CMK (cell line): Measurements from ENCODE around the gene SIM1.

ENCODE experiments used
- DNase-seq: peaks from one replicate; pipeline ENCODE4 v3.0.0-alpha.2; 2010; ENCODE audit warnings: low read depth

The SIM1 gene

DNA sequence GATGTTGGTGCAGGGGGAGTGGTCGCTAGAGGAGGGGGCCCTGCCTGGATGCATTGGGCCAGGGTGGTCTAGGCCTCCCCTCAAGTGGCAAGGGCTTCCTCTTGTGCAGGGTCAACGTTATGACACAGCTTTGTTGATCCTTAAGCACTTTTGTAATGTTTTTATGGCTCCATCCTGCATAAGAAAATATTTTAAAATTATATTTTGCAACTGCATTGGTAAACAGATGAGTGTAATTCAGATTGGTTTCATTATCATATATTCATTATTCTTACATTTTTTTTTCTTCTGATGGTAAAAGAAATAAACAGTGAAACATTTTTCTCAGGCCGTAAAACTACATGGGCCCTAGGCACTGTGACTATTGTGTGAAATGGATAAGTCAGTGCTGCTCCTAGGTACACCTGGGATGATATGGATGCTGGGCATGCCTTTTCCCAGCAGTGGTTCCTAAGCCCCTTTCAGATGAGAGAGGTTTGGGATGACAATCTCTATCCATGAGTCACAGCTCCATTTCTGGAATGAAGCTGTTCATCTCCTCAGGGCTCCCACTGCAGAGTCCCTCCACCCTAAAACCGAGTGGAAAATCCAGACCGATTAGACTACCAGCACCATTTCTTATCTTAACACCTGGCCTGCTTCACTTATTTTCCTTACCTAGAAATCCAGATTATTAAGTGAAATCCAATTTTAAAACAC is 5.8 kb upstream of the SIM1 start:
- DNase-seq, result no peak

DNA sequence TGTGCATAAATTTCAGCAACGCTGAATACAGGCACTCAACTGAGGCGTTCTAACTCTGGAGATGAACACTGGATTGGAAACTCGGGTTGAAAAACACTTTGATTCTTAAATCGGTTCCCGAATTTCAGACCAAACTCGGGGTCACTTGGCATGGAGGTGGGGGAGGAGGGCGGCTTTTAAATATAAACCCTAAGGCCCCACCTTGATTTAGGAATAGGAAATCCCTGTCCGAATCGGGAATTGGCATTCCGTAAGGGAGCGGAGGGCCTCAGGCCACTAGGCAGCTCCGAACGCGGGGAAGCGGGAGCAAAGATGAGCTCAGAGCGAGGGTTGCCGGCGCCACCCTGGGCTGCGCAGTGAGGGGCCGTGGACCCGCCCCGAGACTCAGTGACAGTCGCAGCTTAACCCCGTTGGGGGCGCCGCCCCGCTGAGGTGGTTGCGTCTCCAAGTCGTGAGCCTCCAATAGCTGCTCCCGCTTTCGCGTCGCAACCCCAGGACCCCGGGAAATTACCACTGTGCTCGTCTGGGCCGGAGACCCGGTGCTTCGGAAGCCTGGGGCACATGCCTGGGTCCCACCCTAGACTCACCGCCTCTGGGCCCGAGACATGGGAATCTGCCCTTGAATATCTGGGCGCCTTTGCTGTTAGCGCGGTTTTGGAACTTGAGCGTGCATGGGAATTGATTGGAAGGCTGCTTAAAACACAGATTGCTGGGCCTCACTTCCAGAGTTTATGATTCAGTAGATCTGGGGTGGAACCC is 4.6 kb upstream of the SIM1 start:
- DNase-seq, result no peak

DNA sequence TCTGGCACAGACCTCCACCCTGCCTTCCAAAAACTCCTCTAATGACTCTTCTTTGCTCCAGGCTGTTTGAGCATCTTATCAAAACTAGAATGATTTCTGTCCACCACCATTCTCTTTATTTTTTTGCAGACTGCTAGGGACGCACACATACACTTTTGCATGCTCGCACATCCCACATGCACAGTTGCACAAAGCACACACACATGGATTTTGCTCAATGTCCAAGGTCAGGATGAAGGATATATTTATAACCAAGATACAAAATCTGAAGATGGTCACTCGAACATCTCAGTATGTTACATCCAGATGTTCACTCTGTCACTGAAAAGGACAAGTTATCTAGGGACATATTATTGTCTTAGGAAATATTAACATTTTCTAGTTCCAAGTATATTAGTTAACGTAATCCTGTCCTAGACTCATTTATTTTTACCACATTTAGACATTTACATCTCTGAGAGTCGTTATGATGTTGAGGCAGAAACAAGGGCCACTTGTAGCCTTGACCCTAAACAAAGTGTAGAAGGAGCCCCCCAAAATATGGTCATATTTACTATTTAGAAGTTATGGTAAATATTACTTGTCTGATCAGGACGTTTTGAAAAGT is 3.4 kb upstream of the SIM1 start:
- no peak for DNase-seq

DNA sequence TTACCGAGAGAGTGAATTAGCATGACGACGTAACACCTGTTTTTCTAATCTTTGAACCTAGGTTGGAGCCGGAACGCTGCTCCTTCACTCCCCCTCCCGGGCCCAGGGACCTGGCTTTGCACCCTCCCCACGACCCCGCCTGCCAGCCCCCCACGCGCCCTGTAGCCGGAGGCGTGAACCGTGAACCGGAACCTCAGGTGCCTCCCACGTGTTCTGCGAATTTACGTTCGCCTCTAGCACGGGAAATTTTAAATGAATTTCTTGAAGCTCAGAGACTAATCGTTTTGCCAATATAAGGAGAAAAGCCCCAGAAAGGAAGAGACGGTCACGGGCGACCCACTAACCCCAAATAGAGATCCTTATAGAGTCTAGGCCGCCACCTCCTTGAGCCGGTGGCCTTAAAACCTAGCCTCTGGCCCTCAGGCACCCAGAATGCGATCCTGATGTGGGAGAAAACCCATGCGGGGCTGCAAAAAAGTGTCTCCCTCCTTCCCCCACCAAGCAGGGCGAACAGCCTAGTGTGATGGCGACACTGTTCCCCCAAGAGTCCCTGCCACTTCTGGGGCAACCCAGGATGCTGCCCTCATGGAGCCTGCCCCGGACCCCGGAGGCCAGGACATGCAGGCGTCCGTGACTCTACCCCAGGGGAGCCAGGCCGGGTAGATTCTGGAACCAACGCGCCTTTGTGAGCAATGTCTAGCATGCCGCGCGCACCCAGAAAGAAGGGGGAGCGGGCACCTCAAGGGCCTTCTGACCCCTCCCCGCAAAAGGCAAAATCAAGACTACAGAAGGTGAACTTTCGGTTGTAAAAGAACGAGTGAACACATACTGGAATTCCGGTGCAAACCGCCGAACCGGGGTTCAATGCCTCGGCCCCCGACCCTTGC is 2.7 kb upstream of the SIM1 start:
- no peak for DNase-seq

DNA sequence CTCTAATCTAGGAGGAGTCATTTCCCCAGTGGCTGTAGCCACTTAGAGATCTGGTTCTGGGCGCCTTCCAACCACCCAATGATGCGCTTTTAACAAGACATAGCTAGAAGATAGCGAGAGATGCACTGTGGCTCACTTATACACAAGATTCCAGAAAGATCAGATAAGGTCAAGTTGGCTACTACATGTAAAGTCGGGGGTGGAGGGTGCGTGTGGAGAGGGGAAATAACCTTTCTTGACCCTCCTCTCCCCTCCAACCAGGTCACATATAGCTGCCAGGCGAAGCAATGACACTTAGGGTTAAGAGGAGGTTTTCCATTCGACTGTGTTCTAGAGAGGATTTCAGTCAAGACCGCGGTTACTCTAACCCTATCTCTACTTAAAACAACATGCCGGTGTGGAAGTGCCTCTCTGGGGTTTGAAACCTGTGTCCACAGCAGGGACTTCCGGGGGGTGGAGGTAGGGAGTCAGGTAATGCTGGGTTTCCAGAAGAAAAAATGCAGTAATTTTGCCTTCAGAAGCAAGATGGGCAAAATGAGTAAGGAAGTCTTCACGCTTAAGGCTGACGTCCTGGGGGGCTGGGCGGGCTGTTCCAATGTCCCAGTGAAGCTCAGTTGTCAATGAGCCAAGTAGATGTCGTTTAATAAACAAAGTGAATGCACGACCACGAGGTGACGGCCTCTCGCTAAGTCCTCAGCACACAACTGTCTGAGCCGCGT is 1.8 kb upstream of the SIM1 start:
- DNase-seq, result no peak

DNA sequence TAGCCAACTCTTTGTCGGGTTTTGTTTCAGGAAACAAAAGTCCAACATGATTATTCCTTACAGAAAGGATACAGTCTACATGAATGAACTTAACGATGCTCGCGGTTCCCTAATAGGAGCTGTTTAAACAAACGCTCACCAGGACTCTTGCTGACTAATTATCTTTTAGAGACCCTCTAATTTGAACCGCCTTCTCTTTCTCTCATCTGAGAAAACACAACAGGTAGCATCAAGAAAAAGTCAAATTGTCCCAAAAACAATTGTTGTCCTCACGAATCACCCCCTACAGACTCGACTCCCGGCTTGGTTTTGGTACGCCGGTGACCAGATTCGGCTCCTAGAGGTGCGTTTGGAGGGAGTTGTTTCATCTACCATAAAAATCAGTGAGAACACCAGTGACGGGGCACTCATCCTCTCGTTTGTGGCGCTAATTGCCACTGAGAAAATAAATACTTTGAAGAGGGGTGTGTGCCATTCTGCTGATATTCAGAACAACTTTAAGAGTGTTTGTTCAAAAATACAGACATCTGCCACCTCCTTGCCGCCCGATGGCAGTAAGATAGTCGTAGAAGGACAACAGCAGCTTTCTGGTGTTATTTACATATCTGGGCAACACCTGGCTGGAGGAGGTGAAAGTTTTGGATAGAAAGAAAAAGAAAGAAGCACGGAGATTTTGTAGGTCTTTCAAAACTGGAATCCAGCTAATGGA is 1.1 kb upstream of the SIM1 start:
- DNase-seq, result no peak

DNA sequence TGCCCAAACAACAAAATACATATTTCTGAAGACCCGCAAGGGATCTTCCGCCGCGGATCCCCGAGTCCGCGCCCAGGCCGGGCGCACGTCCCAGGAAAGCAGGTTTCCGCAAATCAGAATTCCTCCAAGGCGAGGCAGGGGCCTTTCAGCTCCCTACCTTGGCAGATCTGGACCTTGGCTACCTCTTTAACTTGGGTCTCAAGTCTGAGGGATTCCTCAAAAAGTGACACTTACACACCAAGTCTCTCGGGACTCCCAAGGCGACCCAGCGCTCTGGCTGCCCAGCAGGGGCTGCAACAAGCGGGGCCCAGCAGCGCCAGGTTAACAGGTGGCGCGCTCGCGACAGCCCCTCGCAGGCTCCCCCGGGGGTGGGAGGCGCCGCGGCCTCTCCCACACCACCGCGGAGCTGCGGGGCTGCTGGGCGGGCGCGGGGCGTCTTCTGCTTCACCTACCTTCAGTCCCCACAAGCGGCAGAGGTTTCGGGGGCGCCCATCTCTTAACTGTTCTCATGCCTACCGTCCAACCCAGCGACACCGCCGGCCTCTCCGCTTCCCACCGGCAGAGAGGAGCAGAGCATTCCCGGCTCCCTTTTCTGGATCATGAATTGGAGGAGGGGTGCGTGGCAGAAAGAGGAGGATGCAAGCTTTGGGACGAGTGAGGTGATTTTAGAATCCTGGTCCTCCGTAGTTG is 414 bp downstream of the SIM1 start:
- DNase-seq, result no peak

DNA sequence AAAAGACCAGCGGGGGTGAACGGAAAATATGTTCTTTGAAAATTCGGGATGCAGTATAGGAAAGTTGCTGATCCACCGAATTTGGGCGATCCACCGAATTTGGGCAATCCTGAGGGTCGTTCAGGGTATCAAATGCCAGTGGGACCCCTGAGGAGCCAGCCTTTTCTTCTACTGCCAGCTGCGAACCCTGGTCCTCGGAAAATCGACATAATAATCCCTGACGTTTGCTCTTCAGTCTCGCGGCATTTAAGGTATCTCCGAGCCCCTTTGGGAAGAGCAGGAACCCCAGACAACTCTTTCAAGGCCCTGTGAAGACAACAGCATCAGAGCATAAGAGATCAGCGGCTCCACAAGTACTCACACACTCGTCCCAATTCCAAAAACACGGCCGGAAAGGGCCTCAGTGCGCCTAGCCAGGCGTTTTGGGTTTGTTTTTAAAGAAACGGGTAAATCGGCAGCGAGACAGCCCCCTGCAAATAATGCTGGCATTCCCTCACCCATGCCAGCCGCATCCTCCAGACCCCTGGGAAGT is 1.0 kb downstream of the SIM1 start:
- DNase-seq, result no peak

DNA sequence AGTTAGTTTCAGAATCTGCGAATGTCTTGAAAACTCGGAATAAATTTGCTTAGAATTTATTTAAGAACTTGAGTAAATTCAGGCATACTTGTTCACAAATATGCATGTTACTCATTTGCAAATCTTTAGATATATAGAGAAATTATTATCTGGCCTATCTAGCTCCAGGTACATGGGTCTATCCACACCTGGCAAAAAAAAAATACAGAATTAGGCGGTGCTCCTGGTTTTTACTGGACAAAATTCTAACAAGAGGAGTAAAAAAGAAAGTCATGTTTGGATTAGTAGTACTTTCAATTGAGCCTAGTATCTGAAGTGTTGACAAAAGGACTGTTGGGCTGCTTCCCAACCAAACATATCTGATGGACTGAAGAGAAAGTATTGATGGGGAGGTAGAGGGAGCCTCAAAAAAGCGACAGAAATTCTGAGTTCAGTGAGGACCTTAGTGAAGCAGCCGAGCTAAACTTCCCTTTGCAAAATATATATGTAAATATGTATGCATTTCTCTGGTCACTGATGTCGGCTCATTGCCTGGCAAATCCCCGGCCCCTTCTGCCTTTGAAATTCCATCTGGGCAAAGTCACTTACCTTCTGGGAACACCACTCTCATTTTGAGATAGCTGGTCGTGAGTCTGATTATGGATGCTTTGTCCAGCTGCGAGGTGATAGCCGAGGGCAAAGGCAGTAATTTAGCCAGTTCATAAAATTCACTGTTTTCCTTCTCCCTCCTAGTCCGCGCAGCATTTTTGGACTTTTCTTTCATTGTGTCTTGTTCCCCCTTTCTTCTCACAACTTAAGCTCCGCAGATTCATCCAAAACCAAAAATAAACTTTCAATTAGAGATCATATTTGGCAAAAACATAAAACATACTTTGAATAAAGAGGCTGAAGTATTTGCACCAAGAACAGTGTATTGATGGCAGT is 1.8 kb downstream of the SIM1 start:
- no peak for DNase-seq

DNA sequence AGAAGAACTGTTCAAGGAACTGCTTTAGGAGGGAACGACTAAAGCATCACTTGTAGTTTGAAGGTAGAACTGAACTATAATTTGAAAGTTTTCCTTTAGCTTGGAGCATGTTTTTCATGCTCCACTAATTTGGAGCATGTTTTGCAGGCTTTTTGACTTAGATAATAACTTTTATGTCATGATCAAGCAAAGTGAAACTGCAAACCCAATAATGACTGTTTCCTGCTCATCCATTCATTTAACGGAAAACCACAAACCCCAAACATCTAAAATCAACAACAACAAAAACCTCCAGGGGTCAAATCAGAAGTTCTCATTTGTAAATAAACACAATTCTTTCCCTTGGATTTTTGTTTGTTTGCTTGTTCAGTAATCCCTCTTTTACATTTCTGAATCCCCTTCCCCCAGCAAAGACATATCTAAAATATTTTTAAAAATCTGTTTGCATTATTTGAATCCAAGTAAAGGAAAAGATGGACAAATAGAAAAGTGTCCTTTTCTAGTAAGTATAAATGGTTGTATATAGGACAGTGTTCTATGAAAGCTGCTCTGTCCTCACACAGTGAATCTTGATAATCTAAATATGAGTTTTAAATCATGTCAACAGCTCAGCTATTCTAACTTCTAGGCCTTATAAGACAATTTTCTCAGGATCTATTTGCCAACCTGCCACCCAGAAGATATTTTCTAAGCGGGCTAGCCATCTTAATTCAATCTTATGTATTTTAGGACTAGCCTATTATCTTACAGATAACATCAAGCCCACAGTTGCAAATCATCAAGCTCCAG is 2.6 kb downstream of the SIM1 start:
- no peak for DNase-seq

DNA sequence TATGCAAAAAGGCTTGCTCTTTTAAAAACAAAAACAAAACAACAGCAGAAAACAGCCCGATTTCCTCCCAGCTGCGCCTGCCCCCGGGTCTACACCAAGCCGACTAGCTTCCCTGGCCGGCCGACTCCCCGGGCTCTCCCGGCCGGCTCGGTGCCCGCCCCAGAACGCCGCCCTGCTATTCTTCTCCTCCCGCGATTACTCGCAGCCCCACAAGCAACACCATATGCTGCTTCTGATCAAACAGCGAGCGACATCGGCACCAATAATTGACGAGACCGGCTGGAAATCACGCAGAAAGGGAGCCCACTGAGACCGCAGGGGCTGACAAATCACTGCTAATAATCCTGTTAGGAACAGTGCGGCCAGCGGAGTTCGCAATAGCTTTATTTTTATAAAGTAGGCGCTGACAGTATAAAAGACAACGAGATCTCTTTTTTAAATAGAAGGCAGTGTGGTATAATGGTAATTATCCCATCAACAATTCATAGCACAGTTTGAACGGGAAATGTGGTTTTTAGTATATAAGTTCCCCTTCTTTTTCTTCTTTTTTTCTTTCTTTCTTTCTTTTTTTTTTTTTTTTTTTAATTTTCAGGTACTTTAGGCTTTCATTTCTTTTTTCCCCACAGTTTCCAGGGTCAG is 3.3 kb downstream of the SIM1 start:
- no peak for DNase-seq

DNA sequence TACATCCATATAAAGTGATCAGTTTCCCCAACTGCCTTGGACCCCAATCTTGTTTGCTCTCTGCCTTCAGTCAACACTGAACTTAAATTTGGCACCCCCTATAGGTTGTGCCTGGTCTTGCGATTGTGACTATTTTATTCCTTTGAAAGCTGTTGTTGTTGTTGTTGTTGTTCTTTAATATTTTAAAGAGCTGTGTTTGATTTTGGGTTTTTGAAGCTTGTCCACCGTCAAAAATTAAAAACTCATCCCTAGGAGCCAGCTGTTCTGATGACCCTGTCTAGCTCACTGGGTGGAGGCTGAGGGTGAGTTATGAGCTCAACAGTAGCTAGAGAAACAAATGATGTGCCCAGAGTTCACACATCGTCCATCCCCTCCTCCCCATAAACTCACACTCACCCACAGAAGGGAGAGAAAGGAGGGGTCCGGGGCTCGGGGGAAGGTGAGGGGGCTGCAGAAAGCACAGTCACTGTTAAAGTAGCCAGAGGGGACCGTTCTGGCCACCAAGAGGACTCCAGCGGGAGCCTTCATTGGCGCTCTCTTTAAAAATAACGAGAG is 4.0 kb downstream of the SIM1 start:
- DNase-seq, result no peak

DNA sequence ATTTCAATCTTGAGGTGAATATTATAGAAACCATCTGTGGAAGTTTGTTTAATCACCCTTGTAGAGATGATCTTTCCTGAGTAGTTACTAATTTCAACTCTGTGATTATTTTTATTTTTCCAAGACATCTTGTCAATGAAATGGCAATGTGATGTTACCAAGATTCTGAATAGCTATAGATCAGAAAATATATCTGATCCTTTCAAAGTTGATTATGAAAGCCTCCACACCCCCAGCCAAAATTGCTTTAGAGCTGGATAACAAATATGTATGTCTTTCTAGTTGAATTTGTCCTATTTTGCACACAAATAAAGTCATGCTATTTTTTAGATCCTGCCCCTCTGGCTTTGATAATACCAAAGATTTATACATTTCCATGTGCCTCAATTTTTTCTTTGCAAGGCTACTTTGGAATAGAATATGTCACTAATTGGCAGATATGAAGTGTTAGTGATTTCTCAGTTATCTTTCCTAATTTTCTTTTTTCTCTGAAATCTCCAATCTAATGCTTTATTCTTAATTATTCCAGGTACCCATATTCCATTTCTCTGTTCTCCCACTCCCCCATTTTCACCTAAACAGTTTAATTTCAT is 5.0 kb downstream of the SIM1 start:
- DNase-seq, result no peak

DNA sequence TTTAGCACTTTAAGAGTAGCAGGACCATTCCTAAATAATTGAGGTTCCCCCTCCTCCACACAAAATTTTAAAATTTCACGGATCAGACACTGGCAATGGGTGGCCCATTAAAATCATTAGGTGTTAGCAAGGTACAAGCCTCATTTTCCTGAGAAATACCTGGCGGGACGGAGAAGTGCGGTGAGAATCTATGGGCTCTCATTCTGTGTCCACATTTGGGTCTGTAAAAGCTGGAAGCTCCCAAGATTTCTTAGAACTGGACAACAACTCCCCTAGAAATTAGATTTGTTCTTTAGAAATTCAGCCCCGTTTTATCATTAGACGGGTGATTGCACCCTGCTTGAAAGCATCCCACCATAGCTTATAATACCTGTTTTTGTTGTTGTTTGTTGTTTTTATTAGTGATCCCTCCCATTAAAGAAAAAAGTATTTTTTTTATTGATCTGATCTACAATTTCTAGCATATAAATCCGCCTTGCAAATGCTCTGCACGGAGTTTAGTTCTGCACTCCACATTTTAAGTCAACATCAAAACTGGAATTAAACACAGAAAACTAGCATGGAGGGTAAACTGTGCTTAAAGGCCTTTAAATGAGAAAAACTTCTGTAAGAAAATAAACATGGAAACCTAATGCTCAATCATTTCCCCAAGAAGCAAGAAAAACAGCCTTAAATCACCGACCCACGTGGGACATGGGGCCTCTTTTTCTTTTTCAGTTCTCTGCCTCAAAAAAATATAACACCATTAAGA is 5.7 kb downstream of the SIM1 start:
- no peak for DNase-seq

DNA sequence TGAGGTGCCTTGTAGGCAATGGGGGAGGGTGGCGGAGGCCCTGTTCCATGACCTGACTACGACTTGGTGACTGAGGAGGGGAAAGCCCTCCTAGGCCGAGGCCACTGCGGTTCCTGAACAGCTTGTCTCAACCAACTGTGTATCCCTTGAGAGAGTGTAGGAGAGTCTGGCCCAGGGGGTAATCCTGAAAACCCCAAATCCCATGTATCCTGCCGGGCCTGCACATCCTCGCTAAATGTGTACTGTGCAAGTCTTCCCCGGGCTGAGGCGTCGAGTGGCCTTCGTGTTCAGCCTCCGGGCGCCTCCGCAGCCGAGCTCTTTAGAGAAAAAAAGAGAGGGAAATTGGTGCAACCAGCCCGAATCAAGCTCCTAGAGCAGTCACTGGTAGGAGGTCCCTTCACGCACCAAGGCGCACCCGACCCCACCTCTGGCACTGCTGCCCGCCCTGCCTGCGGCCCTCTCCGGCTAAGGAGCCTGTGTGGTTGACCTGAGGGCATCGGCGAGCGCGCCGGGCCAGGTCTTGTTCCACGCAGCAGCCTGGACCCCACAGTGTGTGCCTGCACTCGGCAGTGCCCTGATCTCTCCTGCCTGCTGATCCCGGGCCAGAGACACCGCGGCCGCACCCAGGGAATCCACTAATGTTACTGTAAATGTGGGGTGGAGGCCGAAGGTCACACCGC is 7.3 kb downstream of the SIM1 start:
- DNase-seq, result no peak

DNA sequence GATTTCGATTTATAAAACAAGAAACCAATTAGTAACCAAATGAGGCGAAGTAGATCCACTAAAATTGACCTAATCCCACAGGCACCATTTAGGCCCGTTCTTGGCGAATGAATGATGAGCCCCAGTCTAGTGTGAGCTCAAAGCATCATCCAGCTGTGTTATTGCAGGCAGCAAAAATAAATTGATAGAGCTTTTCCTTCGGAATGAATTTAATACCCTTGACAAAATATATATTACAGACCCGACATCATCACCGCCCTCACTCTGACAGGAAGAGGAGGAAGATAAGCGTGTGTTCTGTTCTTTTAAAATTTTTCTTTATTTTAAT is 7.8 kb downstream of the SIM1 start:
- no peak for DNase-seq
